CD8-positive, alpha-beta memory T cell (primary cell): ENCODE data around the gene CCDC92. TPM values are rescaled to one million over a fixed set of nuclear protein-coding genes. Genes with fewer than 3 reads are reported as not detected.
A peak's percentile ranks its signal among the peaks of the same experiment; 100 is the strongest.

Experiments used
- CTCF ChIA-PET: fragments of 350-600 bp; sonication (Branson Sonifier 250); formaldehyde crosslinking; loops from one replicate; lab custom pipeline; 2021; ENCODE audit warnings: antibody characterized with exemption; lab: Charles Lee
- POLR2A ChIA-PET: fragments of 350-600 bp; sonication (Branson Sonifier 250); formaldehyde crosslinking; loops from one replicate; lab custom pipeline; 2021; ENCODE audit warnings: antibody characterized with exemption; lab: Charles Lee
- DNase-seq, 5 donors: peaks; one replicate each; pipeline versions ENCODE4 v3.0.0 to v3.0.0-alpha.2; 2020 to 2022; ENCODE audit warnings: mixed read lengths in 1 of 5
- H3K27ac ChIP-seq: one replicate; pipeline ENCODE4 v1.7.0; 2013; ENCODE audit warnings: low read depth, mild to moderate bottlenecking, low read length, moderate library complexity
- H3K27me3 ChIP-seq: 2 replicates; pipeline ENCODE4 v1.7.0; 2013; ENCODE audit warnings: low read length, mild to moderate bottlenecking; ENCODE audit not compliant: insufficient read depth, poor library complexity, severe bottlenecking
- H3K36me3 ChIP-seq: 2 replicates; pipeline ENCODE4 v1.7.0; 2013; ENCODE audit warnings: mild to moderate bottlenecking, low read length, moderate library complexity; ENCODE audit not compliant: insufficient read depth
- H3K4me1 ChIP-seq: 2 replicates; pipeline ENCODE4 v1.7.0; 2013; ENCODE audit warnings: mild to moderate bottlenecking, low read length, moderate library complexity; ENCODE audit not compliant: insufficient read depth
- H3K4me3 ChIP-seq: 2 replicates; pipeline ENCODE4 v1.7.0; 2013; ENCODE audit warnings: mild to moderate bottlenecking, low read length
- H3K9me3 ChIP-seq: 2 replicates; pipeline ENCODE4 v1.7.0; 2013; ENCODE audit warnings: mild to moderate bottlenecking, low read length
- H3K27ac Mint-ChIP-seq, 8 donors: one replicate each; pipeline ENCODE4 v1.8.0; 2020 to 2021; ENCODE audit warnings: mixed read lengths in 8 of 8, mild to moderate bottlenecking in 6 of 8, inconsistent platforms in 3 of 8, moderate library complexity in 3 of 8
- H3K27me3 Mint-ChIP-seq, 2 donors: one replicate each; pipeline ENCODE4 v1.8.0; 2020 to 2021; ENCODE audit warnings: mixed read lengths in 2 of 2, mild to moderate bottlenecking in 1 of 2, moderate library complexity in 1 of 2
- H3K36me3 Mint-ChIP-seq, 3 donors: one replicate each; pipeline ENCODE4 v1.8.0; 2020 to 2021; ENCODE audit warnings: mixed read lengths in 3 of 3, inconsistent platforms in 1 of 3, mild to moderate bottlenecking in 1 of 3
- H3K4me1 Mint-ChIP-seq, 3 donors: one replicate each; pipeline ENCODE4 v1.8.0; 2020 to 2021; ENCODE audit warnings: mixed read lengths in 3 of 3, inconsistent platforms in 1 of 3, mild to moderate bottlenecking in 1 of 3
- H3K4me3 Mint-ChIP-seq, 7 donors: one replicate each; pipeline ENCODE4 v1.8.0; 2020 to 2021; ENCODE audit warnings: mixed read lengths in 7 of 7, mild to moderate bottlenecking in 6 of 7, moderate library complexity in 4 of 7, inconsistent platforms in 2 of 7
- H3K9me3 Mint-ChIP-seq, 5 donors: one replicate each; pipeline ENCODE4 v1.8.0; 2020 to 2022; ENCODE audit warnings: mixed read lengths in 5 of 5, mild to moderate bottlenecking in 3 of 5, moderate library complexity in 2 of 5, inconsistent platforms in 1 of 5
- polyA plus RNA-seq: library from polyadenylated mRNA; unstranded; fragments of 300-500 nt; fragmentation: Illumina TruSeq; gene quantifications from one replicate; pipeline ENCODE4 v1.2.3, GENCODE V29; 2021
- total RNA-seq, 2 experiments: library from RNA; stranded (reverse); gene quantifications; one replicate each; pipeline ENCODE4 v1.2.3, GENCODE V29; 2021

CCDC92 gene
- total and polyA plus RNA-seq, 3 experiments from 2014 or later, result 10.2 to 48.9 (median 12.9) TPM

DNA sequence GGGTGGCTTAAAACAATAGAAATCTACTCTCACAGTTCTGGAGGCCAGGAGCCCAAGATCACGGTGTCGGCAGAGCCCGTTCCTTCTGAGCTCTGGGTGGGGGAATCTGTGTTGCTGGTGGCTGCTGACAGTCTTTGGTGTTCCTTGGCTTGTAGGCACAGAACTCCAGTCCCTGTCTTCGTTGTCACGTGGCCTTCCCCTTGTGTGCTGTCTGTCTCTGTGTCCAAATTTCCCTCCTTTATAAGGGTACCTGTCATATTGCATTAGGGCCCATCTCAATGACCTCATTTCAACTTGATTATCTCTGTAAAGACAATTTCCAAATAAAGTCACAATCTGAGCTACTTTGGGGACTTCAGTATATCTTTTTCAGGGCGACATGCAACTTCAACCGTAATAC is 81.6 kb downstream of the CCDC92 start:
- Histone ChIP-seq H3K4me3 (no peak overlapping the region), H3K27ac (no peak overlapping the region), H3K9me3 (no peaks in the 10 kb centered on the region), H3K4me1 (no peaks in the 10 kb centered on the region), H3K27me3 (no peaks in the 10 kb centered on the region), H3K36me3 (no peaks in the 10 kb centered on the region)
- ChIA-PET CTCF (no interaction called here), POLR2A (no interaction called here)
- no peaks in the 10 kb centered on the region for H3K9me3 Mint-ChIP-seq
- H3K27ac Mint-ChIP-seq, result no peak overlapping the region
- H3K4me1 Mint-ChIP-seq, result no peaks in the 10 kb centered on the region
- H3K36me3 Mint-ChIP-seq, result no peaks in the 10 kb centered on the region
- peaks cover 7 to 33% of the 10 kb centered on the region in 2 donors for H3K27me3 Mint-ChIP-seq
- no peak overlapping the region for H3K4me3 Mint-ChIP-seq
- DNase-seq, result no peak

DNA sequence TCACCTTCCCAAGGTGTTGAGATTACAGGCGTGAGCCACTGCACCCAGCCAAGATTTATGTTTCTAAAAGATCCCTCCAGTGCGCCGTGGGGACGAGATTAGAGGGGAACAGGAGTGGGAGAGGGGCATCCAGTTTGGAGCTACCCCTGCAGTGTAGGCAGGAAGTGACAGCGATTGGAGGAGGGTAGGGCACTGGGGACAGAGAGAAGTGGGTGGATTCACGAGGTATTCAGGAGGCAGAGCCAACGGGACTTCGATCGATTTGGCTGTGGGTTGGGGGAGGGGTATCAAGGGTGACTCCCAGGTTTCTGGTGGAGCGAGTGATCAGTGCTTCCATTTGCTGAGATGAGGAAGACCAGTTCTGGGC is 82.1 kb downstream of the CCDC92 start:
- POLR2A ChIA-PET, result no interaction called here

DNA sequence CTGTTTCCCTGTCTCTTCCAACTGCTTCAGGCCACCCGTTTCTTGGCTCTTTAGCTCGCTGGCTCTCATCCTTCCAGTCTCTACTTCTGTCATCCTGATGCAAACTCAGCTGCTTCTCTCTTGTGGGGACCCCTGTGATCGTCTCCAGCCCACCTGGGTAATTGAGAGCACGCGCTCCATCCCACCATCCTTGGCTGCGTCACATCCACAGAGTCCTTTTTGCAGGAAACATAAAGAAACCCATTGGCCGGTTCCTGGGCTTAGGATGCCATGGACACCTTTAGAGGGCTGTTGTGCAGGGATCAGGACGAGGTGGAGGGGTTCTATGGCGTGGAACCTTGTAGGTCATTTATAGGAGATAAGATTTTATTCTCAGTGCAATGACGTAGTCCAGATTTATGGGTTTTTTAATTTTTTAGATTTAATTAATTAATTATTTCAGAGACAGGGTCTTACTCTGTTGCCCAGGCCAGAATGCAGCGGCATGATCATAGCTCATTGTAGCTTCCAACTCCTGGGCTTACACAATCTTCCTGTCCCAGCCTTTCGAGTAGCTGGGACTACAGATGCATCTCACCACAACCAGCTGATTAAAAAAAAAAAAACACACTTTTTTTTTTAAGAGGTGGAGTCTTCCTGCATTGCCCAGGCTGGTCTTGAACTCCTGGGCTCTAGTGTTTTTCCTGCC is 82.6 kb downstream of the CCDC92 start:
- ChIA-PET CTCF (no interaction called here), POLR2A (no interaction called here)
- Histone ChIP-seq H3K9me3 (no peaks in the 10 kb centered on the region), H3K4me1 (no peaks in the 10 kb centered on the region), H3K4me3 (no peak overlapping the region), H3K27ac (no peak overlapping the region), H3K27me3 (no peaks in the 10 kb centered on the region), H3K36me3 (no peaks in the 10 kb centered on the region)
- Mint-ChIP-seq H3K4me3 (no peak overlapping the region), H3K27me3 (peaks cover 7 to 38% of the 10 kb centered on the region in 2 donors), H3K27ac (no peak overlapping the region), H3K4me1 (no peaks in the 10 kb centered on the region), H3K36me3 (no peaks in the 10 kb centered on the region), H3K9me3 (no peaks in the 10 kb centered on the region)
- DNase-seq, result no peak

More for the DNA sequence above, 82.1 kb downstream of the CCDC92 start:
- no peak for DNase-seq
- Mint-ChIP-seq H3K36me3 (no peaks in the 10 kb centered on the region), H3K4me1 (no peaks in the 10 kb centered on the region), H3K27ac (no peak overlapping the region), H3K4me3 (no peak overlapping the region), H3K27me3 (peaks cover 7 to 34% of the 10 kb centered on the region in 2 donors), H3K9me3 (no peaks in the 10 kb centered on the region)
- Histone ChIP-seq H3K4me3 (no peak overlapping the region), H3K9me3 (no peaks in the 10 kb centered on the region), H3K27ac (no peak overlapping the region), H3K27me3 (no peaks in the 10 kb centered on the region), H3K36me3 (no peaks in the 10 kb centered on the region), H3K4me1 (no peaks in the 10 kb centered on the region)
- CTCF ChIA-PET, result no interaction called here

DNA sequence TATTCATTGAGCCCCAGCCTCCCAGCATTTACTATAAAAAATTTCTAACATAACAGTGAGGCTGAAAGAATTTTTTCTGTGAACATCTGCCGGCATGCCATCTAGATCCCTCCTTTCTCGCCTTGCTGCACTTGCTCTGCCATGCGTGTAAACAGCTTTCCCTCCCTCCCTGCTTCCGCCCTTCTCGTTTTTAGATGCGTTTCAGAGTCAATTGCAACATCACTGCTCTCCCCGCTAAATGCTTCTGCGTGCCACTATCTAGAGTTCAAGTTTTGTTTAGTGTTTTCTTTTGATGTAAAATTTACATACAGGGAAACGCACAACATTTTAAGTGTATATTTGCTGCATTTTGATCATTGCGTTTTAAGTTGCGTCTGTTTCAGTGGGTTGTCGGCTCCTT is 83.6 kb downstream of the CCDC92 start:
- H3K27ac ChIP-seq, result no peak overlapping the region
- H3K4me3 ChIP-seq, result no peak overlapping the region
- no peaks in the 10 kb centered on the region for H3K27me3 ChIP-seq
- ChIA-PET POLR2A (no interaction called here), CTCF (no interaction called here)
- Mint-ChIP-seq H3K9me3 (no peaks in the 10 kb centered on the region), H3K36me3 (no peaks in the 10 kb centered on the region), H3K4me1 (no peaks in the 10 kb centered on the region), H3K4me3 (no peak overlapping the region), H3K27ac (peak overlapping the region in 1 of 8 donors; percentile 1), H3K27me3 (peaks cover 7 to 39% of the 10 kb centered on the region in 2 donors)
- no peak for DNase-seq
- no peaks in the 10 kb centered on the region for H3K9me3 ChIP-seq
- H3K36me3 ChIP-seq, result no peaks in the 10 kb centered on the region
- no peaks in the 10 kb centered on the region for H3K4me1 ChIP-seq

DNA sequence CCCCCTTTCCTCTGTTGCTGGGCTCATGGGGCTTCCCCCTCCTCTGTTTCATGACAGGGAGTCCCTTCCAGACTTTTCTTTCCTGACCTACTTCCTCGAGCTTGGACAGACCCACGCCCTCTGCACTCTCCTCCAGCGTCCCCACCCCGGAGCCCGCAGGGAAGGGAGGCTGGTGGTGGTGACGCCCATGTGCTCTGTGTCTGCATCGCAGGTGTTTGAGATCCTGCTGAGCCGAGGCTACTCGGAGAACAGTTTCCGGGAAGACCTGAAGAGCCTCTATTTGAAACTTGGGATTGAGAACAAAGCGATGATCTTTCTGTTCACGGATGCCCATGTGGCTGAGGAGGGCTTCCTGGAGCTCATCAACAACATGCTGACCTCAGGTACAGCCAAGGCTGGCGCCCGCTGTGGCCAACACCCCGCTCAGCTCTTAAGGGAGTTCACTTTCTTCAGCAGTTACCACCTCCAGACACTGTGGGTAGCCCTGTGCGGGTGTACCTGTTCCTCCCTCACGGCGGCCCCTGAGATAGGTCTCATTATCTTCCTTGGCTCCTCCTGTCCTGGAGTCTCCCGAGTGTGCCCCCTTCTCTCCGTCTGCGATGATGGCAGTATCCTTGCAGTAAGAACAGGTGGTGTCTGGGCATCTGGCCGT is 85.6 kb downstream of the CCDC92 start:
- Histone ChIP-seq H3K36me3 (no peaks in the 10 kb centered on the region), H3K4me1 (no peaks in the 10 kb centered on the region), H3K27ac (no peak overlapping the region), H3K4me3 (no peak overlapping the region), H3K9me3 (no peaks in the 10 kb centered on the region), H3K27me3 (no peaks in the 10 kb centered on the region)
- CTCF ChIA-PET, result no interaction called here
- Mint-ChIP-seq H3K9me3 (no peaks in the 10 kb centered on the region), H3K4me3 (no peak overlapping the region), H3K36me3 (no peaks in the 10 kb centered on the region), H3K4me1 (no peaks in the 10 kb centered on the region), H3K27ac (no peak overlapping the region), H3K27me3 (peaks cover 5 to 48% of the 10 kb centered on the region in 2 donors)
- no peak for DNase-seq
- POLR2A ChIA-PET, result no interaction called here

DNA sequence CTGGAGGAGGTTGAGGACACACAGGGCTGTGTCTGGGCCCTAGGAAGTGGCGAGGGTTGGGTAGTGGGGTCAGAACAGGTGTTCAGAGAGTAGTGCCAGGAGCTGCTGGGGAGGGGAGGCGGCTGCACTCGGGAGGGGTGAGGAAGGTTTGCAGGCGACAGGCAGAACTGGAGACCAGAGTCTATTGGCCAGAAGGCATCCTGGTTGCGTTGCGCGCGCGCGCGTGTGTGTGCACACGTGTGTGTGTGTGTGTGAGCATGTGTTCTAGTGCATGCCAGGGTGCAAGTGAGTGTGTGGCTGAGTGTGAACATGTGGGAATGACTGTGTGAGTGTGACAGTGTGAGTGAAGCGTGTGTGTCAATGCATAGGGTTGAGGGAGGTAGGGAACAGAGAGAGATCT is 86.4 kb downstream of the CCDC92 start:
- no peak overlapping the region for H3K27ac ChIP-seq
- Mint-ChIP-seq H3K27me3 (peaks cover 8 to 48% of the 10 kb centered on the region in 2 donors), H3K27ac (peak overlapping the region in 1 of 8 donors; percentile 59), H3K4me3 (no peak overlapping the region), H3K4me1 (no peaks in the 10 kb centered on the region), H3K36me3 (no peaks in the 10 kb centered on the region), H3K9me3 (no peaks in the 10 kb centered on the region)
- H3K36me3 ChIP-seq, result no peaks in the 10 kb centered on the region
- H3K4me3 ChIP-seq, result no peak overlapping the region
- ChIA-PET CTCF (no interaction called here), POLR2A (no interaction called here)
- no peak for DNase-seq
- H3K27me3 ChIP-seq, result no peaks in the 10 kb centered on the region
- H3K9me3 ChIP-seq, result no peaks in the 10 kb centered on the region
- H3K4me1 ChIP-seq, result no peaks in the 10 kb centered on the region

Other genes with a start within 250 kb of the CCDC92 start
- under 1 TPM; 0.09 to 0.13 TPM for gene DNAH10, start 210.5 kb downstream of the CCDC92 start, total RNA-seq
- gene DNAH10, start 210.5 kb downstream of the CCDC92 start, polyA plus RNA-seq, result not detected
- 10 to 100 TPM; 73.0 to 75.8 TPM for gene ZNF664, start 384 bp upstream of the CCDC92 start, total RNA-seq
- gene ZNF664, start 384 bp upstream of the CCDC92 start, polyA plus RNA-seq, result 10.8 TPM